Progenitor cell of endocrine pancreas (in vitro differentiated cells): Measurements from ENCODE around the gene MIPOL1. TPM values are rescaled to one million over a fixed set of nuclear protein-coding genes. Genes with fewer than 3 reads are reported as not detected.
"Not testable (repeated sequence)": the region's sequence is repeated elsewhere in the genome, so short reads cannot be mapped to it uniquely, and the experiment has no call there.

Source experiments
- DNase-seq: peaks from one replicate; pipeline ENCODE4 v3.0.0; 2021; ENCODE audit warnings: low spot score; ENCODE audit not compliant: unreplicated experiment
- H3K27ac Mint-ChIP-seq: 2 replicates; pipeline ENCODE4 v1.8.0; 2021; ENCODE audit warnings: mild to moderate bottlenecking, moderate library complexity, mixed read lengths
- H3K27me3 Mint-ChIP-seq: 2 replicates; pipeline ENCODE4 v1.8.0; 2021; ENCODE audit warnings: mixed read lengths
- H3K36me3 Mint-ChIP-seq: 2 replicates; pipeline ENCODE4 v1.8.0; 2022; ENCODE audit warnings: mixed read lengths; ENCODE audit not compliant: insufficient read depth
- H3K4me1 Mint-ChIP-seq: 2 replicates; pipeline ENCODE4 v1.8.0; 2021; ENCODE audit warnings: low read depth, mixed read lengths
- H3K4me3 Mint-ChIP-seq: 2 replicates; pipeline ENCODE4 v1.8.0; 2021; ENCODE audit warnings: low read depth, mild to moderate bottlenecking, moderate library complexity, mixed read lengths
- H3K9me3 Mint-ChIP-seq: 2 replicates; pipeline ENCODE4 v1.8.0; 2021; ENCODE audit warnings: low read depth, mixed read lengths
- total RNA-seq: library from RNA; stranded (reverse); gene quantifications from 2 replicates; pipeline ENCODE4 v1.2.1, GENCODE V29; 2021
- TF ChIP-seq, protein P1 (sequence below): fragments of 200-600 bp; sonication (generic); IDR thresholded peaks from one replicate; pipeline ENCODE4 v1.5.0; 2021; ENCODE audit warnings: antibody characterized with exemption, mild to moderate bottlenecking; ENCODE audit not compliant: unreplicated experiment

The MIPOL1 gene
- total RNA-seq, 1 donor from 2014 or later = 25.6 TPM

- Mint-ChIP-seq H3K9me3 (peaks cover 6% of the 10 kb centered on the region), H3K4me3 (no peak overlapping the region), H3K36me3 (peaks cover 10% of the 10 kb centered on the region), H3K4me1 (peaks cover 3% of the 10 kb centered on the region), H3K27ac (no peak overlapping the region), H3K27me3 (no peaks in the 10 kb centered on the region)
- TF ChIP-seq, protein P1, sequence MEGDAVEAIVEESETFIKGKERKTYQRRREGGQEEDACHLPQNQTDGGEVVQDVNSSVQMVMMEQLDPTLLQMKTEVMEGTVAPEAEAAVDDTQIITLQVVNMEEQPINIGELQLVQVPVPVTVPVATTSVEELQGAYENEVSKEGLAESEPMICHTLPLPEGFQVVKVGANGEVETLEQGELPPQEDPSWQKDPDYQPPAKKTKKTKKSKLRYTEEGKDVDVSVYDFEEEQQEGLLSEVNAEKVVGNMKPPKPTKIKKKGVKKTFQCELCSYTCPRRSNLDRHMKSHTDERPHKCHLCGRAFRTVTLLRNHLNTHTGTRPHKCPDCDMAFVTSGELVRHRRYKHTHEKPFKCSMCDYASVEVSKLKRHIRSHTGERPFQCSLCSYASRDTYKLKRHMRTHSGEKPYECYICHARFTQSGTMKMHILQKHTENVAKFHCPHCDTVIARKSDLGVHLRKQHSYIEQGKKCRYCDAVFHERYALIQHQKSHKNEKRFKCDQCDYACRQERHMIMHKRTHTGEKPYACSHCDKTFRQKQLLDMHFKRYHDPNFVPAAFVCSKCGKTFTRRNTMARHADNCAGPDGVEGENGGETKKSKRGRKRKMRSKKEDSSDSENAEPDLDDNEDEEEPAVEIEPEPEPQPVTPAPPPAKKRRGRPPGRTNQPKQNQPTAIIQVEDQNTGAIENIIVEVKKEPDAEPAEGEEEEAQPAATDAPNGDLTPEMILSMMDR = peak; percentile 94
- DNase-seq = no peak
Measured at GRCh38 chr14:37230551-37231194, 32.9 kb downstream of the MIPOL1 start.

GRCh38 chr14:37232907-37233481, 35.3 kb downstream of the MIPOL1 start:
- no peak for DNase-seq
- H3K27ac Mint-ChIP-seq = no peak overlapping the region
- peaks cover 3% of the 10 kb centered on the region for H3K4me1 Mint-ChIP-seq
- no peak overlapping the region for H3K4me3 Mint-ChIP-seq
- TF ChIP-seq, protein P1 = peak; percentile 68
- H3K36me3 Mint-ChIP-seq = peaks cover 5% of the 10 kb centered on the region
- H3K9me3 Mint-ChIP-seq = no peaks in the 10 kb centered on the region
- no peaks in the 10 kb centered on the region for H3K27me3 Mint-ChIP-seq

- DNase-seq = no peak
- no peak overlapping the region for H3K4me3 Mint-ChIP-seq
- no peaks in the 10 kb centered on the region for H3K27me3 Mint-ChIP-seq
- H3K4me1 Mint-ChIP-seq = peaks cover 3% of the 10 kb centered on the region
- H3K36me3 Mint-ChIP-seq = peaks cover 5% of the 10 kb centered on the region
- TF ChIP-seq, protein P1 = no peak
- H3K9me3 Mint-ChIP-seq = no peaks in the 10 kb centered on the region
- H3K27ac Mint-ChIP-seq = no peak overlapping the region
Measured at GRCh38 chr14:37234222-37234621, 36.5 kb downstream of the MIPOL1 start.

- H3K27ac Mint-ChIP-seq, H3K4me1 Mint-ChIP-seq, H3K4me3 Mint-ChIP-seq, H3K27me3 Mint-ChIP-seq, DNase-seq, H3K36me3 Mint-ChIP-seq, H3K9me3 Mint-ChIP-seq: not testable (repeated sequence)
Measured at GRCh38 chr14:37236044-37236443, 38.3 kb downstream of the MIPOL1 start.

DNA sequence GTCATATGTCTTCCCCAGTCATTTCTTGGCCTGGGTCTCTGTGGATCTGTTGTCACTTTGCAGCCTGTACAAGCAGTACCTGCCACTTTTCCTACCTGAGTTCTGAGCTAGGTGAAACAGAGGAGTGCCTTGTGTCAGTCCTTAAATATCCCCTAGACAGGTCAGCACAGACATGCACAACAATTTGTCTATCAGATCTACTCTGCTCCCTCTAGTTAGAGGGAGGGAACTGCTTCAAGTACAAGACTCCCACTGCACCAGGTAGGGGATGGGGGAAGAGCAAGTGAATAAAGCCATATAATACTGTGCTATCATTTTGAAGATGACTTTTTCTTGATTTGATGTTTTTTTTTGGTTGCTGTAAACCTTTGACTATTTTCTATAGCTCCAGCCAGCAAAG, 39.4 kb downstream of the MIPOL1 start:
- Mint-ChIP-seq H3K27me3 (no peaks in the 10 kb centered on the region), H3K9me3 (no peaks in the 10 kb centered on the region), H3K4me3 (no peak overlapping the region), H3K36me3 (peaks cover 5% of the 10 kb centered on the region), H3K27ac (peak overlapping the region; percentile 69), H3K4me1 (peaks cover 3% of the 10 kb centered on the region)
- TF ChIP-seq, protein P1 = no peak
- DNase-seq = no peak

- Mint-ChIP-seq H3K36me3 (peaks cover 5% of the 10 kb centered on the region), H3K27me3 (no peaks in the 10 kb centered on the region), H3K27ac (no peak overlapping the region), H3K4me3 (no peak overlapping the region), H3K4me1 (peaks cover 3% of the 10 kb centered on the region), H3K9me3 (no peaks in the 10 kb centered on the region)
- no peak for DNase-seq
- TF ChIP-seq, protein P1 = no peak
Measured at GRCh38 chr14:37237735-37238200, 40.0 kb downstream of the MIPOL1 start.
